GM23338 (cell line): ENCODE data around the gene CDKAL1.

Experiments
- CREB1 ChIP-seq: fragments of 250-450 bp; sonication (Bioruptor Pico); IDR thresholded peaks from 2 replicates; pipeline ENCODE4 v1.5.0; 2020; ENCODE audit warnings: low read depth, mild to moderate bottlenecking, moderate library complexity
- CTCF ChIP-seq, 2 experiments: fragments of 200-600 bp in 1 of 2; sonication (generic) in 1 of 2; conservative IDR thresholded peaks; 2 replicates each; pipeline versions ENCODE4 v1.5.1 to v1.6.1; 2016 to 2017; ENCODE audit warnings: antibody characterized with exemption in 2 of 2, low read depth in 2 of 2, mild to moderate bottlenecking in 2 of 2, moderate library complexity in 1 of 2
- ETS1 ChIP-seq: IDR thresholded peaks from 2 replicates; pipeline ENCODE4 v1.6.1; 2016; ENCODE audit warnings: antibody characterized with exemption
- EZH2 ChIP-seq: fragments of 200-600 bp; sonication (generic); IDR thresholded peaks from one replicate; pipeline ENCODE4 v1.8.0; 2017; ENCODE audit warnings: antibody characterized with exemption, mild to moderate bottlenecking, low read depth; ENCODE audit not compliant: unreplicated experiment
- EZH2phosphoT487 ChIP-seq: fragments of 200-600 bp; sonication (generic); IDR thresholded peaks from one replicate; pipeline ENCODE4 v1.8.1; 2018; ENCODE audit warnings: antibody characterized with exemption; ENCODE audit not compliant: unreplicated experiment
- JUNB ChIP-seq: IDR thresholded peaks from one replicate; pipeline ENCODE4 v1.6.1; 2016; ENCODE audit warnings: antibody characterized with exemption; ENCODE audit not compliant: unreplicated experiment
- NANOG ChIP-seq: IDR thresholded peaks from 2 replicates; pipeline ENCODE4 v1.6.1; 2016; ENCODE audit warnings: antibody characterized with exemption, borderline replicate concordance
- POLR2AphosphoS5 ChIP-seq: IDR thresholded peaks from 2 replicates; pipeline ENCODE4 v1.6.1; 2016; ENCODE audit warnings: antibody characterized with exemption, low read depth
- REST ChIP-seq: IDR thresholded peaks from one replicate; pipeline ENCODE4 v1.6.1; 2018; ENCODE audit warnings: antibody characterized with exemption; ENCODE audit not compliant: unreplicated experiment
- ZNF114 ChIP-seq: fragments of 250-450 bp; sonication (Bioruptor Pico); IDR thresholded peaks from 2 replicates; pipeline ENCODE4 v1.5.0; 2020; ENCODE audit warnings: mild to moderate bottlenecking, moderate library complexity
- ZNF331 ChIP-seq: fragments of 250-450 bp; sonication (Bioruptor Pico); IDR thresholded peaks from 2 replicates; pipeline ENCODE4 v1.5.0; 2020; ENCODE audit warnings: low read depth, mild to moderate bottlenecking, moderate library complexity
- ZNF462 ChIP-seq: fragments of 250-450 bp; sonication (Bioruptor Pico); IDR thresholded peaks from 2 replicates; pipeline ENCODE4 v1.5.0; 2020; ENCODE audit warnings: mild to moderate bottlenecking, moderate library complexity

GRCh38 chr6:20554326-20554725, 20.1 kb downstream of the CDKAL1 start:
- TF ChIP-seq JUNB (no peak), CTCF (conservative IDR thresholded peaks at IDR 0.05; ENCODE audit: low read depth in 2 of 2) (no peak), REST (no peak), EZH2phosphoT487 (no peak), POLR2AphosphoS5 (no peak), EZH2 (no peak), ZNF462 (CRISPR knock-in tag) (no peak), CREB1 (no peak), ZNF331 (CRISPR knock-in tag) (no peak), ETS1 (no peak), NANOG (no peak), ZNF114 (CRISPR knock-in tag) (no peak)
